ENCODE data around the gene TMEM258. TPM values are rescaled to one million over a fixed set of nuclear protein-coding genes. Genes with fewer than 3 reads are reported as not detected.

The TMEM258 gene
- total and polyA plus RNA-seq, 9 of the 15 experiments (the other 6 are each of a cell fraction or from before 2014, with no cell fraction given) = 97.2 to 856 (median 231) TPM

DNA sequence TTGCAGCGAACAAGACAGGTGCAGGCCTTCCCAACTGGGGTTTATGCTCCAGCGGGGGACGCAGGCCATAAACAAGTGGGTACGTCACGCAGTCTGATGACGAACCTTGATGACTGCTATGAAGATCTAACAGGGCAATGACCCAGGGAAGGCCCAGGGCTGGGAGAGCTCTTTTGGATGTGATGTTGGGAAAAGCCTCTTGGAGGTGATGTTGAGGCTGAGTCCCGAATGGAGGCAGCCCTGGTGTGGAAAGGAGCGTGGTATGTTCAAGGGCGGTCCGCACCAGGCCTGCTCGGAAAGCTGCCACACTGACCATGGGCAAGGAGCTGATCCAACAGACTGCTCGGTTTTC lies 41.5 kb upstream of the TMEM258 start (continued):
- peak; percentile 38; the same call in 1 of the 2 replicates for TF ChIP-seq ZNF584 (CRISPR knock-in tag; IDR thresholded peaks at IDR 0.05; ENCODE audit: low read depth)
- TF ChIP-seq CCNT2 (IDR thresholded peaks at IDR 0.05; ENCODE audit: borderline replicate concordance, extremely low read depth, insufficient read length, low read depth, low read length) = no peak
- TF ChIP-seq PTBP1 (IDR thresholded peaks at IDR 0.05; ENCODE audit: low read depth, low read length) = no peak
- TF ChIP-seq FOXM1 (IDR thresholded peaks at IDR 0.05; ENCODE audit: low read depth) = no peak
- 0 out of 2 replicates have a peak, but pooled peaks have one; percentile 77 for TF ChIP-seq FOXM1 (CRISPR knock-in tag; IDR thresholded peaks at IDR 0.05; ENCODE audit: low read depth)
- TF ChIP-seq TRIM28 (IDR thresholded peaks at IDR 0.05) = no peak
- 0 out of 2 replicates have a peak, but pooled peaks have one; percentile 2 for TF ChIP-seq ZNF197 (CRISPR knock-in tag; IDR thresholded peaks at IDR 0.05; ENCODE audit: low read depth)
- no peak for TF ChIP-seq ZNF23 (CRISPR knock-in tag; IDR thresholded peaks at IDR 0.05)

GRCh38 chr11:61833471-61833870 lies 41.1 kb upstream of the TMEM258 start:
- ATAC-seq (no peak), FAIRE-seq (no peak), DNase-seq (ENCODE audit: extremely low read depth in 1 of 4, low spot score in 3 of 4) (no peak)
- Histone ChIP-seq H3K4me2 (ENCODE audit: insufficient read depth, low read length) (peak overlapping the region; percentile 73; the same call in 1 of the 2 replicates), H3K4me1 (replicated peaks in 1 of 2; ENCODE audit: control insufficient read depth in 2 of 2, insufficient read depth in 2 of 2, low read length in 2 of 2) (peaks cover 51 to 63% of the 10 kb centered on the region in 2 experiments), H3K27me3 (ENCODE audit: control insufficient read depth in 2 of 2, insufficient read depth in 2 of 2, low read length in 2 of 2) (no peaks in the 10 kb centered on the region), H3K27ac (ENCODE audit: extremely low read depth, low read depth, low read length) (peak overlapping the region; percentile 100), H3K9me1 (ENCODE audit: control insufficient read depth, insufficient read depth, low read length) (peaks cover 12% of the 10 kb centered on the region), H3K4me3 (no peak overlapping the region), H3K79me2 (ENCODE audit: control insufficient read depth, insufficient read depth, low read length) (peaks cover 36% of the 10 kb centered on the region; the same call in 2 of the 3 replicates), H3K36me3 (ENCODE audit: control insufficient read depth, insufficient read depth, low read length) (no peaks in the 10 kb centered on the region), H3K9me3 (replicated peaks; ENCODE audit: control insufficient read depth, insufficient read depth, low read depth, low read length) (no peaks in the 10 kb centered on the region), H4K20me1 (replicated peaks; ENCODE audit: control insufficient read depth, insufficient read depth, low read length) (no peaks in the 10 kb centered on the region), H3K9ac (ENCODE audit: insufficient read depth in 1 of 2, low read depth in 2 of 2, low read length in 2 of 2) (peak overlapping the region; percentile 86 to 93), H2AFZ (ENCODE audit: low read depth, low read length) (no peak overlapping the region)
- TF ChIP-seq, protein P1, sequence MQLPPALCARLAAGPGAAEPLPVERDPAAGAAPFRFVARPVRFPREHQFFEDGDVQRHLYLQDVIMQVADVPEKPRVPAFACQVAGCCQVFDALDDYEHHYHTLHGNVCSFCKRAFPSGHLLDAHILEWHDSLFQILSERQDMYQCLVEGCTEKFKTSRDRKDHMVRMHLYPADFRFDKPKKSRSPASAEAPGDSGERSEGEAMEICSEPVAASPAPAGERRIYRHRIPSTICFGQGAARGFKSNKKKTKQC (CRISPR knock-in tag; IDR thresholded peaks at IDR 0.05) = 0 out of 2 replicates have a peak, but pooled peaks have one; percentile 11
- TF ChIP-seq HEY1 (CRISPR knock-in tag; IDR thresholded peaks at IDR 0.05; ENCODE audit: borderline replicate concordance) (no peak), ZNF197 (CRISPR knock-in tag; IDR thresholded peaks at IDR 0.05; ENCODE audit: low read depth) (0 out of 2 replicates have a peak, but pooled peaks have one; percentile 0)
- TF ChIP-seq, protein P2, sequence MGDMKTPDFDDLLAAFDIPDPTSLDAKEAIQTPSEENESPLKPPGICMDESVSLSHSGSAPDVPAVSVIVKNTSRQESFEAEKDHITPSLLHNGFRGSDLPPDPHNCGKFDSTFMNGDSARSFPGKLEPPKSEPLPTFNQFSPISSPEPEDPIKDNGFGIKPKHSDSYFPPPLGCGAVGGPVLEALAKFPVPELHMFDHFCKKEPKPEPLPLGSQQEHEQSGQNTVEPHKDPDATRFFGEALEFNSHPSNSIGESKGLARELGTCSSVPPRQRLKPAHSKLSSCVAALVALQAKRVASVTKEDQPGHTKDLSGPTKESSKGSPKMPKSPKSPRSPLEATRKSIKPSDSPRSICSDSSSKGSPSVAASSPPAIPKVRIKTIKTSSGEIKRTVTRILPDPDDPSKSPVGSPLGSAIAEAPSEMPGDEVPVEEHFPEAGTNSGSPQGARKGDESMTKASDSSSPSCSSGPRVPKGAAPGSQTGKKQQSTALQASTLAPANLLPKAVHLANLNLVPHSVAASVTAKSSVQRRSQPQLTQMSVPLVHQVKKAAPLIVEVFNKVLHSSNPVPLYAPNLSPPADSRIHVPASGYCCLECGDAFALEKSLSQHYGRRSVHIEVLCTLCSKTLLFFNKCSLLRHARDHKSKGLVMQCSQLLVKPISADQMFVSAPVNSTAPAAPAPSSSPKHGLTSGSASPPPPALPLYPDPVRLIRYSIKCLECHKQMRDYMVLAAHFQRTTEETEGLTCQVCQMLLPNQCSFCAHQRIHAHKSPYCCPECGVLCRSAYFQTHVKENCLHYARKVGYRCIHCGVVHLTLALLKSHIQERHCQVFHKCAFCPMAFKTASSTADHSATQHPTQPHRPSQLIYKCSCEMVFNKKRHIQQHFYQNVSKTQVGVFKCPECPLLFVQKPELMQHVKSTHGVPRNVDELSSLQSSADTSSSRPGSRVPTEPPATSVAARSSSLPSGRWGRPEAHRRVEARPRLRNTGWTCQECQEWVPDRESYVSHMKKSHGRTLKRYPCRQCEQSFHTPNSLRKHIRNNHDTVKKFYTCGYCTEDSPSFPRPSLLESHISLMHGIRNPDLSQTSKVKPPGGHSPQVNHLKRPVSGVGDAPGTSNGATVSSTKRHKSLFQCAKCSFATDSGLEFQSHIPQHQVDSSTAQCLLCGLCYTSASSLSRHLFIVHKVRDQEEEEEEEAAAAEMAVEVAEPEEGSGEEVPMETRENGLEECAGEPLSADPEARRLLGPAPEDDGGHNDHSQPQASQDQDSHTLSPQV (IDR thresholded peaks at IDR 0.05) = peak; percentile 14
- WGBS (ENCODE audit: insufficient coverage, low coverage, missing lambda C conversion rate) = 70% methylated on average over 11 of the region's 11 CpGs
- POLR2A ChIA-PET = interaction anchor here (1.2 to 2.3 kb wide), 5 partner anchors 9 to 21 kb away, joined by 3 to 8 read pairs (median 7); no protein-coding TSS in a partner anchor
- CTCF ChIA-PET (ENCODE audit: low intra/inter-chr PET ratio) = no interaction called here
- BruUV-seq (replicated peaks) = no TSS peak
- in situ Hi-C loops (cut with MboI) = no loop called here
- intact Hi-C loops (cut with micrococcal nuclease) = no loop called here

Data from K562 (cell line).